Measurements from ENCODE around the gene GNB1L.

Gene GNB1L

GRCh38 chr22:19753996-19754700 lies 100.5 kb downstream of the GNB1L start:
- Histone ChIP-seq H3K9ac (ENCODE audit: low read depth, low read length) (no peak overlapping the region), H3K4me1 (ENCODE audit: control insufficient read depth, insufficient read depth, low read length) (peaks cover 15% of the 10 kb centered on the region), H3K36me3 (ENCODE audit: insufficient read depth, low read length) (no peaks in the 10 kb centered on the region), H3K4me2 (ENCODE audit: low read length) (no peak overlapping the region), H3K9me3 (replicated peaks; ENCODE audit: low read length) (no peaks in the 10 kb centered on the region), H3K4me3 (ENCODE audit: low read length) (no peak overlapping the region), H3K27me3 (ENCODE audit: control insufficient read depth, insufficient read depth, low read length) (peaks cover 29% of the 10 kb centered on the region)

GRCh38 chr22:19753090-19753842 lies 101.4 kb downstream of the GNB1L start:
- Histone ChIP-seq H3K9me3 (replicated peaks; ENCODE audit: low read length) (no peaks in the 10 kb centered on the region), H3K27me3 (ENCODE audit: control insufficient read depth, insufficient read depth, low read length) (peaks cover 29% of the 10 kb centered on the region), H3K4me2 (ENCODE audit: low read length) (no peak overlapping the region), H3K9ac (ENCODE audit: low read depth, low read length) (no peak overlapping the region), H3K36me3 (ENCODE audit: insufficient read depth, low read length) (no peaks in the 10 kb centered on the region), H3K4me1 (ENCODE audit: control insufficient read depth, insufficient read depth, low read length) (peaks cover 17% of the 10 kb centered on the region), H3K4me3 (ENCODE audit: low read length) (no peak overlapping the region)

GRCh38 chr22:19751497-19752245 lies 103.0 kb downstream of the GNB1L start:
- Histone ChIP-seq H3K27me3 (ENCODE audit: control insufficient read depth, insufficient read depth, low read length) (peaks cover 29% of the 10 kb centered on the region), H3K4me1 (ENCODE audit: control insufficient read depth, insufficient read depth, low read length) (peaks cover 18% of the 10 kb centered on the region), H3K9me3 (replicated peaks; ENCODE audit: low read length) (no peaks in the 10 kb centered on the region), H3K4me3 (ENCODE audit: low read length) (no peak overlapping the region), H3K36me3 (ENCODE audit: insufficient read depth, low read length) (no peaks in the 10 kb centered on the region), H3K4me2 (ENCODE audit: low read length) (no peak overlapping the region), H3K9ac (ENCODE audit: low read depth, low read length) (no peak overlapping the region)

DNA sequence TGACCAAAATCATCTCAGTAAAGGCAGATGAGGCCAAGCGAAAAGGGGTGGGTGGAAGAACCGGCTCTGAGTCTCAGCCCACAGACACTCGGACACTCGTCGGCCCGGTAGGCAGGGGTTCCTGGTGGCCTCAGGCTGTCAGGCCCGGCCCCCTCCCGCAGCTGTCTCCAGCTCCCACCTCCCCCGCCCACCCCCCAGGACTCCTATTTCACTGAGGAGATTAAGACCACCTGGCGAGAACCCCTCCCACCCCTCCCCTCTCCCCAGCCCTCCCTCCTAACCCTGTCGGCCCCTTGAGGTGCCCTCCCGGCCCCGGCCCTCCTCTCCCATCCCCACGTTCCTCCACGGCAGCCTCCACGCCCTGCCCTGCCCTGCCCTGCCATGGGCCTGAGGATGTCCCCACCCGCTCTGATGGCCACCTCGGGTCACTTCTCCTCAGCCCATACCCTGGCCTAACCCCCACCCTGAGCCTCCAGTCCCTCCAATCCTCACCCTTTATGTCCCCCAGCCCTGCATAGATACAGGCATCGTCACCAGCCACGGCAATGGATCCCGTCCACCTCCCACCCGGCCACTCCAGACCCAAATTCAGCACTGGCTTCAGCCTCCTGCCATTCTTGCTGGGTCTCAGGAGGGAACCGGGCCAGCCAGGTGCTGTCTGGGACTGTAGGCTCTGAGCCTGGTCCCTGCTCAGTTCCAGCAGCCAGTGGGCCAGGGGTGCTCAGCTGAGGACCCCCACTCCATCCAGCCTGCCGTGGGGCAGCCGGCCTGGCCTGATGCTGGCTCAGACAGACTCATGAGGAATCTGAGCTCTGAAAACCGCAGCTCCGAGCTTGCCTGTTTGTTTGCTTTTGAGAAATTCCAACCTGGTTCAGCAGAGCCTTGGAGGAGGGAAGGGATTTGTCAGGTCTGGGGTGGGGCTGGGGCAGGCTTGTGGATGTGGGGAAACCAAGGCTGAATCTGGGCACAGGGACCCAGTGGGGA lies 103.9 kb downstream of the GNB1L start:
- H3K9me3 ChIP-seq (replicated peaks; ENCODE audit: low read length): no peaks in the 10 kb centered on the region
- H3K36me3 ChIP-seq (ENCODE audit: insufficient read depth, low read length): no peaks in the 10 kb centered on the region
- H3K9ac ChIP-seq (ENCODE audit: low read depth, low read length): no peak overlapping the region
- no peak overlapping the region for H3K4me2 ChIP-seq (ENCODE audit: low read length)
- H3K27me3 ChIP-seq (ENCODE audit: control insufficient read depth, insufficient read depth, low read length): peaks cover 21% of the 10 kb centered on the region
- peaks cover 26% of the 10 kb centered on the region for H3K4me1 ChIP-seq (ENCODE audit: control insufficient read depth, insufficient read depth, low read length)
- no peak overlapping the region for H3K4me3 ChIP-seq (ENCODE audit: low read length)

DNA sequence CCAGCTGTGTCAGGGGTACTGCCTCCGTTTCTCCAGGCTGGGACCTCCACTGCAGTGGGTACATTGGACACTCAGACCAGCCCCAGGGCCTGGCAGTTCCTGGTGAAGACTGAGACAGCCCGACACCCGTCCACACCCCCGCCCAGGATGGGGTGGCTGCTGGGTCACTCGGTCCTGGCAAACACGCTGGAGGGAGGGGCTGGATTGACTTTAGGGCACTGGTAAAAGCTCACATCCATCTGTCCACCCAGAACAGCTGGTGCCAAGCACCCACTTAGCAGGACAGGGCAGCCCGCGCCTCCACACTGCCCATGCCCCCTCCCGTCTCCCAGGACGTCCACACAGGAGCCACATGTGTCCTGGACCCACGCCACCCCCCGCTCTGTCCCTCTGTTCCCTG lies 104.8 kb downstream of the GNB1L start:
- Histone ChIP-seq H3K4me3 (ENCODE audit: low read length) (no peak overlapping the region), H3K9ac (ENCODE audit: low read depth, low read length) (no peak overlapping the region), H3K27me3 (ENCODE audit: control insufficient read depth, insufficient read depth, low read length) (peaks cover 17% of the 10 kb centered on the region)

DNA sequence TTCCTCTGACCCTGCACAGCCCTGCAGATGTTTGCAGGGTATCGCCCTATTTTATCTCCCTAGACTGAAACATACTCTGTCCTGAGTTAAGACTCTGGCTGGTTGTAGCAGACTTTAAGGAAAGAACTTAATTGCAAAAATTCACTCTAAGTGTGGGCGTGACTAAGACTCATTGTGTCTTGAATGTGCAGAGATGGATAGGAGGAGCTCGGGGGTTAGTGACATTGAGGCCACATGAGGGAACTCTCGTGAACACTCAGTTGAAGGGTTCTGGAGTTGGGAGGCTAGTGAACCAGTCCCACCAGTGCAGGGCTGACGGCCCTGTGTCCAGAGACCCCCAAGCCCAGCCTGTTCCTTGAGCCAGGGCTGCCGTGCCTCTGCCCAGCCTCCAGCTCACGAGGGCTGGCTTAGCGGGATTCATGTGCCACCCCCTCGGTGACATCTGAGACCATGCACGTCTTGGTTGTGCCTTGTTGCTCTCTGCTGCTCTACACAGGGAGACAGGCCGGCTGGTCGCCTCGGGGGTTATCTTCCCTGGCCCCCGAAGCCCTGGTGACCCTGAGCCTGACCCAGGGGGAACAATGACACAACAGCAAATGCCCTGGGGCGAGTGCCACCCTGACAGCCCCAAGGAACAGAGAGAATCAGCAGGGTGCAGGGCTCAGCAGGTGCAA lies 105.5 kb downstream of the GNB1L start:
- Histone ChIP-seq H3K4me1 (ENCODE audit: control insufficient read depth, insufficient read depth, low read length) (peaks cover 37% of the 10 kb centered on the region), H3K4me3 (ENCODE audit: low read length) (no peak overlapping the region), H3K9ac (ENCODE audit: low read depth, low read length) (no peak overlapping the region), H3K4me2 (ENCODE audit: low read length) (no peak overlapping the region), H3K36me3 (ENCODE audit: insufficient read depth, low read length) (no peaks in the 10 kb centered on the region), H3K27me3 (ENCODE audit: control insufficient read depth, insufficient read depth, low read length) (peaks cover 9% of the 10 kb centered on the region), H3K9me3 (replicated peaks; ENCODE audit: low read length) (no peaks in the 10 kb centered on the region)

More for the DNA sequence above, 104.8 kb downstream of the GNB1L start:
- H3K36me3 ChIP-seq (ENCODE audit: insufficient read depth, low read length): no peaks in the 10 kb centered on the region
- H3K4me1 ChIP-seq (ENCODE audit: control insufficient read depth, insufficient read depth, low read length): peaks cover 36% of the 10 kb centered on the region
- no peak overlapping the region for H3K4me2 ChIP-seq (ENCODE audit: low read length)
- H3K9me3 ChIP-seq (replicated peaks; ENCODE audit: low read length): no peaks in the 10 kb centered on the region

DNA sequence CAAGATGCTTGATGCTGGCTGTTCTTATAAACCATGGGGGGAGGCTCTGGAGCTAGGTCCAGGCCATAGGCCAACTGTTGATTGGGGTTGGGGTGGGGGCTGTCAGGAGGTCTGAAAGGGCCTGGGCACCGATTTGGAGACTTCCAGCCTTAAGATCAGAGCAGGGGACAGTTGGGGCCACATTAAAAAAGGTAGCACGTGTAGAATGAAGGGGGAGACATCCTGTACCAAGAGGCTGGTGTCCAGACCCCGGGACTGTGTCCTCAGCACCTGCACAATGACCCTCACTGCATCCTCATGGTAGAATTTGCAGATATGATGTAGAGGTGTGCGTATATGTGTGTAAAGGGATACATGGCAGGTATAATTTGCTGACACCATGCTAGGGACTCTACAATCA lies 106.5 kb downstream of the GNB1L start:
- Histone ChIP-seq H3K36me3 (ENCODE audit: insufficient read depth, low read length) (no peaks in the 10 kb centered on the region), H3K9me3 (replicated peaks; ENCODE audit: low read length) (no peaks in the 10 kb centered on the region), H3K27me3 (ENCODE audit: control insufficient read depth, insufficient read depth, low read length) (no peaks in the 10 kb centered on the region), H3K4me1 (ENCODE audit: control insufficient read depth, insufficient read depth, low read length) (peaks cover 37% of the 10 kb centered on the region), H3K4me3 (ENCODE audit: low read length) (no peak overlapping the region), H3K4me2 (ENCODE audit: low read length) (no peak overlapping the region), H3K9ac (ENCODE audit: low read depth, low read length) (no peak overlapping the region)

- H3K4me3 ChIP-seq (ENCODE audit: low read length): no peak overlapping the region
- H3K9ac ChIP-seq (ENCODE audit: low read depth, low read length): no peak overlapping the region
- H3K27me3 ChIP-seq (ENCODE audit: control insufficient read depth, insufficient read depth, low read length): no peaks in the 10 kb centered on the region
- no peaks in the 10 kb centered on the region for H3K9me3 ChIP-seq (replicated peaks; ENCODE audit: low read length)
- H3K36me3 ChIP-seq (ENCODE audit: insufficient read depth, low read length): no peaks in the 10 kb centered on the region
- H3K4me1 ChIP-seq (ENCODE audit: control insufficient read depth, insufficient read depth, low read length): peaks cover 37% of the 10 kb centered on the region
- no peak overlapping the region for H3K4me2 ChIP-seq (ENCODE audit: low read length)
Observed at GRCh38 chr22:19747551-19747950, 107.1 kb downstream of the GNB1L start.

DNA sequence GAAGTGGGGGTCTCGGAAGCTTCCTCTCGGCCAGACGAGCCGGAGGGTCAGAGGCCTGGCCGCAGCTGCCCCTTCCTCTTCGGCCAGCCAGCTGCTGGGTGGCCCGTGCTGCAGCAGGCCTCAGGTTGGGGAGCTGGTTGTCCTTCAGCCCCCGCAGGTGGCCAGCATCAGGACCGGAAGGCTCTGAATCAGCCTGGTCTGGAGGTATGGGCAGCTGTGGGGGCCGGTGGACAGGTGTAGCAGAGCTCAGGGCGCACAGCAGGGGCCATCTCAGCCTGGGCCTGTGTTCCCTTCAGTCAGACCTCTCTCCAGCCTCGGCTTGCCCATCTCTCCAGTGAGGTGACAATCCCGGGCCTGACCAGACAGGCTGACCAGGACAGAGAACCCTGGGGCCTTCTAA lies 107.9 kb downstream of the GNB1L start:
- Histone ChIP-seq H3K4me2 (ENCODE audit: low read length) (no peak overlapping the region), H3K9me3 (replicated peaks; ENCODE audit: low read length) (no peaks in the 10 kb centered on the region), H3K4me1 (ENCODE audit: control insufficient read depth, insufficient read depth, low read length) (peaks cover 37% of the 10 kb centered on the region), H3K27me3 (ENCODE audit: control insufficient read depth, insufficient read depth, low read length) (no peaks in the 10 kb centered on the region), H3K36me3 (ENCODE audit: insufficient read depth, low read length) (no peaks in the 10 kb centered on the region), H3K4me3 (ENCODE audit: low read length) (no peak overlapping the region), H3K9ac (ENCODE audit: low read depth, low read length) (no peak overlapping the region)

DNA sequence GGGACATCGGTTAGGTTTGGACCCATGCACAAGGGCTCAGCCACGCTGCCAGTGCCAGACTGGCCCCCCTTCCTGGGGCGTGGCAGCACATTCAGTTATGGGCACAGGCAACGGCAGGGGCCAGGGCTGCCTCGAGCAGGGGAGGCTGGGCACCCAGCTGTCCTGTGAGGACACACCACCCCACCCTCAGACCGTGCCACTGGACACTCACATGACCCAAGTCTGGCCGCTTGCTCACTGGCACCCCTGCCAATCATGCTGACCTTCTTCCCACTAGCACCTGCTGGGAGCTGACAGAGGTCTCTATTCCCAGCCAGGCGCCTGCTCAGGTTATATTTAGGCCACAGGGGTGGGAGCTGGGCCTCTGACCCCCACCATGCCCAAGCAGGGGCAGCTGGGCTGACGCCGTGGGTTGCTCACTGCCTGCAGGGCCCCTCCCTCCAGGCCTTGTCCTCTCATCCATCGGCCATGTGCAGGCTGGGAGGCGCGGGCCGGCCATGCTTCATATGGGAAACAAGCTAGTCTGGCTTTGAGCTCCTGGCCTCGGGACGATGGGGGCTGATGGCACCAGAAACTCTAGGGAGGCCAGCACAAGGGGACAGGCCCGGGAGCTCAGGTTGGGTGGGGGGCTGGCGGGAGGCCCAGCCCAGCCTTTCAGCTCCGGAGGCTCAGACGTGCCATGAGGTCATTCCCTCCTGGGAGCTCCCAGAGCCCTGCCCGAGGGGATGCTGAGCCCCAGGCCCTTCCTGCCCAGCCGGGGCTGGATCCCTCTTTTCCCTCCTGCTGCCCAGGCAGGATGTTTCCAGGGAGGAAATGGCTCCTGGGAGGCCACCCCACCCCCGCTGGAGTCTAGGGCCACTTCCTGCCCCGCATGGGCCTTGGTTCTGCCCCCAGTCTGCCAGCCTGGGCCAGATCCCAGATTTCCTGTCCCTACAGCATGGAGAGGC lies 109.2 kb downstream of the GNB1L start:
- peaks cover 33% of the 10 kb centered on the region for H3K4me1 ChIP-seq (ENCODE audit: control insufficient read depth, insufficient read depth, low read length)
- no peaks in the 10 kb centered on the region for H3K27me3 ChIP-seq (ENCODE audit: control insufficient read depth, insufficient read depth, low read length)
- H3K4me2 ChIP-seq (ENCODE audit: low read length): no peak overlapping the region
- H3K9me3 ChIP-seq (replicated peaks; ENCODE audit: low read length): no peaks in the 10 kb centered on the region
- H3K9ac ChIP-seq (ENCODE audit: low read depth, low read length): peak overlapping the region; percentile 66
- no peak overlapping the region for H3K4me3 ChIP-seq (ENCODE audit: low read length)
- H3K36me3 ChIP-seq (ENCODE audit: insufficient read depth, low read length): no peaks in the 10 kb centered on the region
